ENCODE measurements around the gene WDCP.

- TF ChIP-seq CTCF (IDR thresholded peaks at IDR 0.05; ENCODE audit: low read depth, low read length, poor library complexity, severe bottlenecking) (no peak), EZH2phosphoT487 (IDR thresholded peaks at IDR 0.05; ENCODE audit: borderline replicate concordance, low read length) (no peak)
These were observed 3.1 kb upstream of the WDCP start for GRCh38 chr2:24050041-24050979.

Data from DOHH2 (cell line).